WTC11 (cell line): Measurements from ENCODE around the gene PAEP.

Source experiments
- ETV6 ChIP-seq: sonication (generic); formaldehyde crosslinking; IDR thresholded peaks from 2 replicates; pipeline ENCODE4 v1.8.1; 2022; ENCODE audit warnings: mild to moderate bottlenecking, missing genetic modification reagents
- SMAD3 ChIP-seq: sonication (generic); formaldehyde crosslinking; IDR thresholded peaks from 2 replicates; pipeline ENCODE4 v1.8.0; 2022; ENCODE audit warnings: missing genetic modification reagents, mild to moderate bottlenecking, borderline replicate concordance
- SP1 ChIP-seq: sonication (generic); formaldehyde crosslinking; conservative IDR thresholded peaks from 2 replicates; pipeline ENCODE4 v1.8.1; 2022; ENCODE audit warnings: missing genetic modification reagents
- TF ChIP-seq, protein P1 (sequence below): fragments of 200-600 bp; IDR thresholded peaks from 2 replicates; pipeline ENCODE4 v1.8.0; 2022; ENCODE audit warnings: antibody characterized with exemption
- TF ChIP-seq, protein P2 (sequence below): sonication (generic); formaldehyde crosslinking; IDR thresholded peaks from 2 replicates; pipeline ENCODE4 v1.8.1; 2022; ENCODE audit warnings: mild to moderate bottlenecking, missing genetic modification reagents, moderate library complexity, borderline replicate concordance
- TF ChIP-seq, protein P3 (sequence below): sonication (generic); formaldehyde crosslinking; IDR thresholded peaks from 2 replicates; pipeline ENCODE4 v1.8.1; 2023; ENCODE audit warnings: mild to moderate bottlenecking, missing genetic modification reagents, borderline replicate concordance
- TF ChIP-seq, protein P4 (sequence below): sonication (generic); formaldehyde crosslinking; conservative IDR thresholded peaks from 2 replicates; pipeline ENCODE4 v1.8.1; 2022; ENCODE audit warnings: mild to moderate bottlenecking, missing genetic modification reagents
- TF ChIP-seq, protein P5 (sequence below): sonication (generic); formaldehyde crosslinking; IDR thresholded peaks from 2 replicates; pipeline ENCODE4 v1.8.0; 2023; ENCODE audit warnings: missing genetic modification reagents
- TF ChIP-seq, protein P6 (sequence below): sonication (generic); formaldehyde crosslinking; IDR thresholded peaks from 2 replicates; pipeline ENCODE4 v1.8.1; 2023; ENCODE audit warnings: mild to moderate bottlenecking, missing genetic modification reagents, moderate library complexity

DNA sequence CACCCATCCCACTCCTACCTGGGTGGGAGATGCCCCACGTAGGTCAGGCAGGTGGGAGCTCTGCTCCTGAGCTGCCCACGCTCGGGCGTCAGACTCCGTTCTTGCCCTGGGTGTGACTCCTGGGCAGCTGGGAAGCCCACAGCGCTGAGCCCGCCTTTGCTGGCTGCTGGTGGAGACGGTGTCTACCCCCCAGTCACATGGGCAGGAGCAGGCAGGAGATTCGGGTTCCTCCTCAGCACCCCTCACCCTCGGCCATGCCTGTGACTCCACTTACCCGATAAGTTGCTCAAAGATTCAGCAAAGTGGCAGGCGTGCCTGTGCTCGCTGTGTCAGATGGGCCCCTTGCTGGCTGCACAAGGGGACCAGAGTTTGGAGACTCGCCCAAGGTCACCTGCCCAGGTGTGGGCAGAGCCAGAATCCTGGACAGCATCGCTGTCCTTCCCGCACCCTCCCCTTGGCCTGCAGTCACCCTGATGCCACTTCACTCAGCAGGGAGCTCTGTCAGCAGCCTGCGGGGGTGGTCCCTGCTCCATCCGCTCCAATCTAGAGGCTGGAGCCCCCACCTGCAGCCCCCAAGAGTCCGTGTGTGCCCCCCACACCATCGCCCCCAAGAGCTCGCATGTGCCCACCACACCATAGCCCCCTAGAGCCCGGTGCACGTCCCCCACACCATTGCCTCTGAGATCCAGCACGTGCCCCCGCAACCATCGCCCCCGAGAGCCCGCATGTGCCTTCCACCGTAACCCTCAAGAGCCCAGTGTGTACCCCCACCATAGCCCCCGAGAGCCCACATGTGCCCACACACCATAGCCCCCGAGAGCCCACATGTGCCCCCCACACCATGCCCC lies 36.1 kb upstream of the PAEP start:
- TF ChIP-seq, protein P1, sequence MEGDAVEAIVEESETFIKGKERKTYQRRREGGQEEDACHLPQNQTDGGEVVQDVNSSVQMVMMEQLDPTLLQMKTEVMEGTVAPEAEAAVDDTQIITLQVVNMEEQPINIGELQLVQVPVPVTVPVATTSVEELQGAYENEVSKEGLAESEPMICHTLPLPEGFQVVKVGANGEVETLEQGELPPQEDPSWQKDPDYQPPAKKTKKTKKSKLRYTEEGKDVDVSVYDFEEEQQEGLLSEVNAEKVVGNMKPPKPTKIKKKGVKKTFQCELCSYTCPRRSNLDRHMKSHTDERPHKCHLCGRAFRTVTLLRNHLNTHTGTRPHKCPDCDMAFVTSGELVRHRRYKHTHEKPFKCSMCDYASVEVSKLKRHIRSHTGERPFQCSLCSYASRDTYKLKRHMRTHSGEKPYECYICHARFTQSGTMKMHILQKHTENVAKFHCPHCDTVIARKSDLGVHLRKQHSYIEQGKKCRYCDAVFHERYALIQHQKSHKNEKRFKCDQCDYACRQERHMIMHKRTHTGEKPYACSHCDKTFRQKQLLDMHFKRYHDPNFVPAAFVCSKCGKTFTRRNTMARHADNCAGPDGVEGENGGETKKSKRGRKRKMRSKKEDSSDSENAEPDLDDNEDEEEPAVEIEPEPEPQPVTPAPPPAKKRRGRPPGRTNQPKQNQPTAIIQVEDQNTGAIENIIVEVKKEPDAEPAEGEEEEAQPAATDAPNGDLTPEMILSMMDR, result no peak
- TF ChIP-seq, protein P2, sequence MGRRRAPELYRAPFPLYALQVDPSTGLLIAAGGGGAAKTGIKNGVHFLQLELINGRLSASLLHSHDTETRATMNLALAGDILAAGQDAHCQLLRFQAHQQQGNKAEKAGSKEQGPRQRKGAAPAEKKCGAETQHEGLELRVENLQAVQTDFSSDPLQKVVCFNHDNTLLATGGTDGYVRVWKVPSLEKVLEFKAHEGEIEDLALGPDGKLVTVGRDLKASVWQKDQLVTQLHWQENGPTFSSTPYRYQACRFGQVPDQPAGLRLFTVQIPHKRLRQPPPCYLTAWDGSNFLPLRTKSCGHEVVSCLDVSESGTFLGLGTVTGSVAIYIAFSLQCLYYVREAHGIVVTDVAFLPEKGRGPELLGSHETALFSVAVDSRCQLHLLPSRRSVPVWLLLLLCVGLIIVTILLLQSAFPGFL (CRISPR knock-in tag), result no peak
- TF ChIP-seq, protein P3, sequence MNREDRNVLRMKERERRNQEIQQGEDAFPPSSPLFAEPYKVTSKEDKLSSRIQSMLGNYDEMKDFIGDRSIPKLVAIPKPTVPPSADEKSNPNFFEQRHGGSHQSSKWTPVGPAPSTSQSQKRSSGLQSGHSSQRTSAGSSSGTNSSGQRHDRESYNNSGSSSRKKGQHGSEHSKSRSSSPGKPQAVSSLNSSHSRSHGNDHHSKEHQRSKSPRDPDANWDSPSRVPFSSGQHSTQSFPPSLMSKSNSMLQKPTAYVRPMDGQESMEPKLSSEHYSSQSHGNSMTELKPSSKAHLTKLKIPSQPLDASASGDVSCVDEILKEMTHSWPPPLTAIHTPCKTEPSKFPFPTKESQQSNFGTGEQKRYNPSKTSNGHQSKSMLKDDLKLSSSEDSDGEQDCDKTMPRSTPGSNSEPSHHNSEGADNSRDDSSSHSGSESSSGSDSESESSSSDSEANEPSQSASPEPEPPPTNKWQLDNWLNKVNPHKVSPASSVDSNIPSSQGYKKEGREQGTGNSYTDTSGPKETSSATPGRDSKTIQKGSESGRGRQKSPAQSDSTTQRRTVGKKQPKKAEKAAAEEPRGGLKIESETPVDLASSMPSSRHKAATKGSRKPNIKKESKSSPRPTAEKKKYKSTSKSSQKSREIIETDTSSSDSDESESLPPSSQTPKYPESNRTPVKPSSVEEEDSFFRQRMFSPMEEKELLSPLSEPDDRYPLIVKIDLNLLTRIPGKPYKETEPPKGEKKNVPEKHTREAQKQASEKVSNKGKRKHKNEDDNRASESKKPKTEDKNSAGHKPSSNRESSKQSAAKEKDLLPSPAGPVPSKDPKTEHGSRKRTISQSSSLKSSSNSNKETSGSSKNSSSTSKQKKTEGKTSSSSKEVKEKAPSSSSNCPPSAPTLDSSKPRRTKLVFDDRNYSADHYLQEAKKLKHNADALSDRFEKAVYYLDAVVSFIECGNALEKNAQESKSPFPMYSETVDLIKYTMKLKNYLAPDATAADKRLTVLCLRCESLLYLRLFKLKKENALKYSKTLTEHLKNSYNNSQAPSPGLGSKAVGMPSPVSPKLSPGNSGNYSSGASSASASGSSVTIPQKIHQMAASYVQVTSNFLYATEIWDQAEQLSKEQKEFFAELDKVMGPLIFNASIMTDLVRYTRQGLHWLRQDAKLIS, result no peak
- TF ChIP-seq ETV6, result no peak
- TF ChIP-seq, protein P4, sequence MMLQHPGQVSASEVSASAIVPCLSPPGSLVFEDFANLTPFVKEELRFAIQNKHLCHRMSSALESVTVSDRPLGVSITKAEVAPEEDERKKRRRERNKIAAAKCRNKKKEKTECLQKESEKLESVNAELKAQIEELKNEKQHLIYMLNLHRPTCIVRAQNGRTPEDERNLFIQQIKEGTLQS (CRISPR knock-in tag), result no peak
- no peak for TF ChIP-seq SMAD3
- TF ChIP-seq, protein P5, sequence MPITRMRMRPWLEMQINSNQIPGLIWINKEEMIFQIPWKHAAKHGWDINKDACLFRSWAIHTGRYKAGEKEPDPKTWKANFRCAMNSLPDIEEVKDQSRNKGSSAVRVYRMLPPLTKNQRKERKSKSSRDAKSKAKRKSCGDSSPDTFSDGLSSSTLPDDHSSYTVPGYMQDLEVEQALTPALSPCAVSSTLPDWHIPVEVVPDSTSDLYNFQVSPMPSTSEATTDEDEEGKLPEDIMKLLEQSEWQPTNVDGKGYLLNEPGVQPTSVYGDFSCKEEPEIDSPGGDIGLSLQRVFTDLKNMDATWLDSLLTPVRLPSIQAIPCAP, result no peak
- TF ChIP-seq, protein P6, sequence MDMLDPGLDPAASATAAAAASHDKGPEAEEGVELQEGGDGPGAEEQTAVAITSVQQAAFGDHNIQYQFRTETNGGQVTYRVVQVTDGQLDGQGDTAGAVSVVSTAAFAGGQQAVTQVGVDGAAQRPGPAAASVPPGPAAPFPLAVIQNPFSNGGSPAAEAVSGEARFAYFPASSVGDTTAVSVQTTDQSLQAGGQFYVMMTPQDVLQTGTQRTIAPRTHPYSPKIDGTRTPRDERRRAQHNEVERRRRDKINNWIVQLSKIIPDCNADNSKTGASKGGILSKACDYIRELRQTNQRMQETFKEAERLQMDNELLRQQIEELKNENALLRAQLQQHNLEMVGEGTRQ (CRISPR knock-in tag), result no peak
- no peak for TF ChIP-seq SP1 (CRISPR knock-in tag)
